Erythroblast (primary cell): Measurements from ENCODE around the gene ACTL6B.

Experiments
- GATA1 ChIP-seq: IDR thresholded peaks from 2 replicates; pipeline ENCODE4 v1.6.1; 2011; ENCODE audit warnings: low read depth, mild to moderate bottlenecking, control low read depth, low read length, moderate library complexity
- POLR2A ChIP-seq: IDR thresholded peaks from 2 replicates; pipeline ENCODE4 v1.6.1; 2011; ENCODE audit warnings: mild to moderate bottlenecking, low read length

DNA sequence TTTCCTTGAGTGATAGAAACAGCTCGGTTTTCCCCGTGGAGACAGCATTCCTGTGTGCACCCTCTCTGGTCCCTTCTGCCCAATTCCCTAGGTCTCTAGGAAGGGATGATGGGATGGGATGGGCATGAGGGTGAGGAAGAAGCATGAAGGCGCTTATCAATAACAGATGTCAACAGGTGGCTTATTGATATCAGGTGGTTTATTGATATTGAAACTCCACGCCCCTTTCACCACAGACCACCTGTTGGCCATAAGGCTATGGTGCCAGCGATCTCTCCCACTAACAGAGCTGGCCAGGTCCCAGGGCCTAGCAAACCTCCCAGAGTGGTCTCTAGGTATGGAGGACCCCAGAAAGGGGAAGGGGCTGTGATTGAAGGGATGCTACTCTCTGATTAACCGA lies 36.0 kb downstream of the ACTL6B start:
- TF ChIP-seq POLR2A, result no peak
- TF ChIP-seq GATA1, result no peak
